Mesenchymal stem cell (in vitro differentiated cells and primary cell): ENCODE results near the gene KCNH1.

Experiments used
- DNase-seq: peaks from one replicate; pipeline ENCODE4 v3.0.0-alpha.2; 2013
- H2AFZ ChIP-seq: one replicate; pipeline ENCODE4 v1.6.1; 2013; ENCODE audit warnings: low read depth, mild to moderate bottlenecking, control low read depth, inconsistent platforms, low read length, moderate library complexity
- H2AK5ac ChIP-seq: 2 replicates; pipeline ENCODE4 v1.6.1; 2013; ENCODE audit warnings: low read length, moderate library complexity, mild to moderate bottlenecking, inconsistent platforms; ENCODE audit not compliant: severe bottlenecking
- H2BK120ac ChIP-seq: one replicate; pipeline ENCODE4 v1.6.1; 2013; ENCODE audit warnings: low read depth, mild to moderate bottlenecking, inconsistent platforms, low read length, moderate library complexity
- H2BK12ac ChIP-seq, 2 experiments: one replicate each; pipeline ENCODE4 v1.6.1; 2013; ENCODE audit warnings: inconsistent platforms in 2 of 2, low read length in 2 of 2, mild to moderate bottlenecking in 2 of 2, moderate library complexity in 2 of 2, control low read depth in 1 of 2
- H2BK15ac ChIP-seq: one replicate; pipeline ENCODE4 v1.6.1; 2013; ENCODE audit warnings: mild to moderate bottlenecking, low read depth, inconsistent platforms; ENCODE audit not compliant: poor library complexity, severe bottlenecking
- H2BK5ac ChIP-seq: 2 replicates; pipeline ENCODE4 v1.6.1; 2013; ENCODE audit warnings: low read depth, mild to moderate bottlenecking, low read length, control low read depth, inconsistent platforms; ENCODE audit not compliant: poor library complexity, severe bottlenecking
- H3K14ac ChIP-seq, 2 experiments: one replicate each; pipeline ENCODE4 v1.6.1; 2013; ENCODE audit warnings: inconsistent platforms in 2 of 2, low read length in 2 of 2, control low read depth in 1 of 2, mild to moderate bottlenecking in 1 of 2, moderate library complexity in 1 of 2
- H3K18ac ChIP-seq, 2 experiments: one replicate each; pipeline ENCODE4 v1.6.1; 2013; ENCODE audit warnings: inconsistent platforms in 2 of 2, low read length in 2 of 2, control low read depth in 1 of 2, low read depth in 1 of 2, mild to moderate bottlenecking in 1 of 2
- H3K23ac ChIP-seq, 2 experiments: one replicate each; pipeline ENCODE4 v1.6.1; 2013; ENCODE audit warnings: inconsistent platforms in 2 of 2, low read length in 2 of 2, mild to moderate bottlenecking in 2 of 2, moderate library complexity in 2 of 2, control low read depth in 1 of 2
- H3K27ac ChIP-seq: 2 replicates; pipeline ENCODE4 v1.5.1; 2013; ENCODE audit warnings: mild to moderate bottlenecking, moderate library complexity, low read length, control low read depth, inconsistent platforms; ENCODE audit not compliant: poor library complexity, severe bottlenecking
- H3K27me3 ChIP-seq, 2 experiments: 2 replicates each; pipeline versions ENCODE4 v1.6.1 to v1.7.0; 2013; ENCODE audit warnings: low read length in 2 of 2, mild to moderate bottlenecking in 2 of 2, moderate library complexity in 2 of 2, control low read depth in 1 of 2, inconsistent platforms in 1 of 2; ENCODE audit not compliant: control insufficient read depth in 1 of 2, insufficient read depth in 1 of 2
- H3K36me3 ChIP-seq, 2 experiments: 2 replicates each; pipeline versions ENCODE4 v1.6.1 to v1.7.0; 2013; ENCODE audit warnings: low read length in 2 of 2, control low read depth in 1 of 2, inconsistent platforms in 1 of 2, low read depth in 1 of 2, mild to moderate bottlenecking in 1 of 2; ENCODE audit not compliant: insufficient read depth in 2 of 2, control insufficient read depth in 1 of 2
- H3K4ac ChIP-seq, 2 experiments: one replicate each; pipeline ENCODE4 v1.6.1; 2013; ENCODE audit warnings: inconsistent platforms in 2 of 2, low read length in 2 of 2, mild to moderate bottlenecking in 2 of 2, moderate library complexity in 2 of 2, control low read depth in 1 of 2, low read depth in 1 of 2
- H3K4me1 ChIP-seq: 2 replicates; pipeline ENCODE4 v1.6.1; 2013; ENCODE audit warnings: low read depth, low read length, control low read depth; ENCODE audit not compliant: control insufficient read depth, insufficient read depth
- H3K4me2 ChIP-seq: 2 replicates; pipeline ENCODE4 v1.6.1; 2013; ENCODE audit warnings: low read length, mild to moderate bottlenecking, inconsistent platforms; ENCODE audit not compliant: poor library complexity, severe bottlenecking
- H3K4me3 ChIP-seq, 2 experiments: 2 replicates each; pipeline versions ENCODE4 v1.5.1 to v1.7.0; 2013; ENCODE audit warnings: low read length in 2 of 2, mild to moderate bottlenecking in 2 of 2, control low read depth in 1 of 2, low read depth in 1 of 2; ENCODE audit not compliant: insufficient read depth in 1 of 2
- H3K79me1 ChIP-seq: replicated peaks from 2 replicates; pipeline ENCODE4 v1.6.1; 2013; ENCODE audit warnings: mild to moderate bottlenecking, control low read depth, low read length, inconsistent platforms; ENCODE audit not compliant: poor library complexity, severe bottlenecking
- H3K9ac ChIP-seq: 2 replicates; pipeline ENCODE4 v1.7.0; 2013; ENCODE audit warnings: mild to moderate bottlenecking, low read length, moderate library complexity
- H3K9me3 ChIP-seq: 2 replicates; pipeline ENCODE4 v1.7.0; 2013; ENCODE audit warnings: mild to moderate bottlenecking, low read length; ENCODE audit not compliant: control insufficient read depth
- H4K8ac ChIP-seq: one replicate; pipeline ENCODE4 v1.6.1; 2013; ENCODE audit warnings: inconsistent platforms, mild to moderate bottlenecking, low read length, moderate library complexity
- H4K91ac ChIP-seq: one replicate; pipeline ENCODE4 v1.6.1; 2013; ENCODE audit warnings: mild to moderate bottlenecking, low read length, inconsistent platforms
- WGBS: methylation state at CpG from one replicate; pipeline ENCODE4 v1.1.7; 2013; ENCODE audit warnings: mixed read lengths; 5-methylcytosine and 5-hydroxymethylcytosine counted together

KCNH1 gene

DNA sequence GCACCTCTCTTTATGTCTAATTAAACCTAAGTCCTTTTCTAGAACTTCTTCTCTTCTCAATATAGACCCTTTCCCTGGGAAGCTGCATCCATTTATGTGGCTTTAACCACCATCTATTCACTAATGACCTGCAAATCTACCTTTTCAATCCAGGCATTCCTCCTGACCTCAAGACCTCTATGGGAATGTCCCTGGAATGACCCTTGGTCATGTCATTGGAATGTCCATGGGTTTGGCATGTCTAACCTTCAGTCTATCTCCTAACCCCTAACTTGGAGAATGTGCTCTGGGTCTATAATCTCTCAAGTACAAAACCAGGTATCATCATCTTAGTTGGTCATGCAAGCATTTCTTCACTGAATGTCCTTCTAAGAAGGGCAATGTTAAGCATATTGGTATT lies 196.1 kb downstream of the KCNH1 start:
- no peak overlapping the region for H4K8ac ChIP-seq
- peaks cover 2% of the 10 kb centered on the region for H3K79me1 ChIP-seq
- H3K14ac ChIP-seq, result no peak overlapping the region
- H3K4ac ChIP-seq, result no peak overlapping the region
- no peak overlapping the region for H2BK120ac ChIP-seq
- no peaks in the 10 kb centered on the region for H3K27me3 ChIP-seq
- no peak overlapping the region for H3K27ac ChIP-seq
- no peak overlapping the region for H2BK5ac ChIP-seq
- no peak overlapping the region for H3K4me3 ChIP-seq
- H2AFZ ChIP-seq, result no peak overlapping the region
- no peaks in the 10 kb centered on the region for H3K36me3 ChIP-seq
- H2BK12ac ChIP-seq, result no peak overlapping the region
- H3K9ac ChIP-seq, result no peak overlapping the region
- no peak overlapping the region for H4K91ac ChIP-seq
- H3K9me3 ChIP-seq, result no peaks in the 10 kb centered on the region
- no peak overlapping the region for H3K4me2 ChIP-seq
- DNase-seq, result no peak
- no peak overlapping the region for H2AK5ac ChIP-seq
- no peak overlapping the region for H2BK15ac ChIP-seq
- H3K18ac ChIP-seq, result no peak overlapping the region
- H3K4me1 ChIP-seq, result no peaks in the 10 kb centered on the region
- no peak overlapping the region for H3K23ac ChIP-seq

GRCh38 chr1:210935905-210936304 lies 198.0 kb downstream of the KCNH1 start:
- Histone ChIP-seq H3K9ac (no peak overlapping the region), H2AFZ (no peak overlapping the region), H2BK15ac (no peak overlapping the region), H3K4me2 (no peak overlapping the region), H3K79me1 (peaks cover 1% of the 10 kb centered on the region), H4K91ac (no peak overlapping the region), H3K9me3 (no peaks in the 10 kb centered on the region), H3K36me3 (no peaks in the 10 kb centered on the region), H3K4me3 (no peak overlapping the region), H2BK12ac (no peak overlapping the region), H3K18ac (no peak overlapping the region), H2BK5ac (no peak overlapping the region), H3K14ac (no peak overlapping the region), H2BK120ac (no peak overlapping the region), H3K4ac (no peak overlapping the region), H3K27me3 (no peaks in the 10 kb centered on the region), H3K4me1 (no peaks in the 10 kb centered on the region), H3K23ac (no peak overlapping the region), H2AK5ac (no peak overlapping the region), H3K27ac (no peak overlapping the region), H4K8ac (no peak overlapping the region)
- no peak for DNase-seq
- WGBS, result 91% methylated on average over 4 of the region's 4 CpGs

GRCh38 chr1:210932104-210932503 lies 201.8 kb downstream of the KCNH1 start:
- H3K79me1 ChIP-seq, result no peaks in the 10 kb centered on the region
- no peak overlapping the region for H3K27ac ChIP-seq
- H3K18ac ChIP-seq, result no peak overlapping the region
- no peak for DNase-seq
- H2BK12ac ChIP-seq, result no peak overlapping the region
- H3K4me3 ChIP-seq, result no peak overlapping the region
- H2BK5ac ChIP-seq, result no peak overlapping the region
- H3K4me2 ChIP-seq, result no peak overlapping the region
- no peaks in the 10 kb centered on the region for H3K4me1 ChIP-seq
- no peak overlapping the region for H2AK5ac ChIP-seq
- no peak overlapping the region for H3K9ac ChIP-seq
- no peak overlapping the region for H2BK15ac ChIP-seq
- no peak overlapping the region for H3K14ac ChIP-seq
- H2AFZ ChIP-seq, result no peak overlapping the region
- H3K36me3 ChIP-seq, result no peaks in the 10 kb centered on the region
- no peak overlapping the region for H3K4ac ChIP-seq
- H3K23ac ChIP-seq, result no peak overlapping the region
- H4K91ac ChIP-seq, result no peak overlapping the region
- H3K27me3 ChIP-seq, result no peaks in the 10 kb centered on the region
- no peak overlapping the region for H4K8ac ChIP-seq
- H3K9me3 ChIP-seq, result no peaks in the 10 kb centered on the region
- H2BK120ac ChIP-seq, result no peak overlapping the region

DNA sequence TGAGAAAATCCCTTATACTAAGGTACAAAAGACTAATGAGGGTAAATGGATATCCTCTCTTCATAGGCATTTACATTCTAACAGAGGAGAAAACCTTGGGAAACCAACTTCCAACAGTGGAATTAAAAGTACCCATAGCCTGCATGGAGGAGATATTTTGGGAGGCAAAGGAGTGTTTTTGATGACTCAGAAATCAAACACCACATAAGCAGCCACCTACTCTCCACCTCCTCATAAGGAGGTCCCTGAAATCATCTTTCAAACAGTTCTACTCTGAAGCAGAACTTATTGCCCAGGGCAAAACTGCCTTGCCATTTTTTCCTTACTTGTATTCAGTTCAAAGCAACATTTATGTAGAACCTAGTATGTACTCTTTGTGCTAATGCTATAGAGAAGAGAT lies 211.3 kb downstream of the KCNH1 start:
- H3K4me3 ChIP-seq, result no peak overlapping the region
- no peak overlapping the region for H2BK5ac ChIP-seq
- H2AK5ac ChIP-seq, result no peak overlapping the region
- no peak overlapping the region for H2BK120ac ChIP-seq
- peaks cover 12% of the 10 kb centered on the region for H3K9me3 ChIP-seq
- H2AFZ ChIP-seq, result no peak overlapping the region
- H2BK12ac ChIP-seq, result no peak overlapping the region
- no peaks in the 10 kb centered on the region for H3K27me3 ChIP-seq
- H3K36me3 ChIP-seq, result peaks cover 0 to 5% of the 10 kb centered on the region in 2 experiments
- no peak overlapping the region for H3K4me2 ChIP-seq
- no peak overlapping the region for H3K23ac ChIP-seq
- no peak overlapping the region for H4K91ac ChIP-seq
- no peak overlapping the region for H3K9ac ChIP-seq
- H3K27ac ChIP-seq, result no peak overlapping the region
- no peak overlapping the region for H3K14ac ChIP-seq
- no peaks in the 10 kb centered on the region for H3K4me1 ChIP-seq
- no peak overlapping the region for H2BK15ac ChIP-seq
- no peak overlapping the region for H3K4ac ChIP-seq
- no peak overlapping the region for H4K8ac ChIP-seq
- no peak for DNase-seq
- no peak overlapping the region for H3K18ac ChIP-seq
- H3K79me1 ChIP-seq, result peaks cover 9% of the 10 kb centered on the region
